ENCODE results near the gene KRTAP12-3. TPM values are rescaled to one million over a fixed set of nuclear protein-coding genes. Genes with fewer than 3 reads are reported as not detected.
A peak's percentile ranks its signal among the peaks of the same experiment; 100 is the strongest.
"Not testable (repeated sequence)": the region's sequence is repeated elsewhere in the genome, so short reads cannot be mapped to it uniquely, and the experiment has no call there.

Gene KRTAP12-3
- total RNA-seq, 1 experiment from 2014 or later: not detected

DNA sequence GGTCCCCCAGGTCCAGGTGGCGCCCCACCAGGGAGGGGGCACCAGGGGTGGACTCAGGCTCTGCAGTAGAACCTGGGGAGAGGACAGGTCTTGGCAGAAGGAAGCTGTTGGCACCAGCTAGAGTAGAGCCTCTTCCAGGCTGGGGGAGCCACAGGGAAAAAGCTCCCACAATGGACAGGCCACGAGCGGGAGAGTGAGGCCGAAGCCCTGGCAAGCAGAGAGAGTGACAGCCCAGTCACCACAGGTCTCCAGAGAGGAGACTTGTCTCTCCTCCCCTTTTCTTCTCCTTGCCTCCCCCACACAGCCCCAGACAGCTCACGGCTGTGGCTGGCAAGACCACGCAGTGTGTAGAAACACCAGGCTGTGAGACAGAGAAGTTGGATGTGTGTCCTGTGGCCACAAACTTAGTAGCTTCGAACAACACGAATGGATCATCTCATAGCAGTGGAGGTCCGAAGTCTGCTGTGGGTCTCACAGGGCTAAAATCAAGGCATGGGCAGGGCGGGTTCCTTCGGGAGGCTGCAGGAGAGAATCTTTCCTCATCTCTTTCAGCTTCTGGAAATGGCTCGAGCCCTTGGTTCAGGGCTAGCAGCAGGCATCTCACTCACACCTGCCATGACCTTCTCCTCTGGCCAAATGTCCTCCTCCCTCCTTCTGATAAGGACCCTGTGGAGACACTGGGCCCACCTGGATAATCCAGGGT is 6.6 kb upstream of the KRTAP12-3 start:
- no peak for DNase-seq (ENCODE audit: low read depth)

DNA sequence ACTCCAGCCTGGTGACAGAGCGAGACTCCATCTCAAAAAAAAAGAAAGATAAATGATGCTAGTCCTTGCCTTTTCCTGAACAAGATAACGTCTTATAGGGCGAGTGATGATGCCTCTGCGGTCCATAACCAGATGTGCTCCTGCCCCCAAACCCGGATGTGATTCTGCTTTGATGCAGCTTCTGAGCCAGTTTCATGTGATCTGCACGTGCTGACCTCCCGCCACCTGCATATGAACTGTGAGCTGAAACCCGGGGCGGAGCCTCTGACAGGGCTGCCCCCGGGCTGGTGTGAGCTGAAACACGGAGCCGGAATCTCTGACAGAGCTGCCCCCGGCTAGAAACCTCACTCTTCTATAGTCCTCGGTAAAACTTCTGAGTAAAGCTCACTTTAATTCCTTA is 4.6 kb upstream of the KRTAP12-3 start:
- DNase-seq (ENCODE audit: low read depth): peak; percentile 3

DNA sequence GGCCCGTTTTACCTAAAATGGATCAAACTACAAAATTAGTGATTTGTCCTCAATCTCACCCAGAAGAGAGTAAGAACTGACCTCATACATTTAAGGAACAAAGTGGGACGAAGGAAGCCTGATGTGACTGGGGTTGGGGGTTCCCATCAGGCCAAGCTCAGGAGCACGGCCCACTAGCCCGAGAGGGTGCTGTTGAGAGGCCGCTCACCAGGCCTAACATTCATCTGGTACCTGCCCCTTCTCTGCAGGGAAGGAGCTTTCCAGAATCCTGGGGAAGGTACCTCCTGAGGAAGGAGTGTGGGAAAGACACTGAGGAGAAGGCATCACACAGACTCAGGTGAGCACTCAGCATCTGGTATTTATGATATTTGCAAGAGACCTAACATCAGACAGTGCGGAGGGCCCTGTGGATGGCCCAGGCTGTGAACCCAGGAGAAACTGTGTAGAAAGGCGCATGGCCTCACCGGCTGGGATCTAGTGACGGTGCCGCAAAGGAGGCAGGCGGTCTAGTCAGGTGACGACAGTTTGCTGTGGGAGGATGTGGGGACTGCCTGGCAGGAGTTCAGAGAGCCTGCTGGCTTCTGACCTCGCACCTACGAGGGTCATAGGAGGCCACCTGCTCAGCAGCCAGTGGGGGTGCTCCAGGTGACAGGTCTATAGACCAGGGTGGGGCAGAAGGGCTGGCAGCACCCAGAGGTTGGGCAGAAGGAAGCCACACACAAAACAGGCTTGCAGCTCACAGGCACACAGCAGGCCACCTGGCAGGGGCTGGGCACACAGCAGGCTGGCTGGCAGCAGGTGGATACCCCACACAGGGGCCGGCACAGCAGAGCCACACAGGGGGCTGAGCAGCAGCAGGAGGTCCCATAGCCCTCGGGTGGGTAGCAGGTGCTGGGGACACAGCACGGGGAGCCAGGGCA is 3.8 kb upstream of the KRTAP12-3 start:
- no peak for DNase-seq (ENCODE audit: low read depth)

DNA sequence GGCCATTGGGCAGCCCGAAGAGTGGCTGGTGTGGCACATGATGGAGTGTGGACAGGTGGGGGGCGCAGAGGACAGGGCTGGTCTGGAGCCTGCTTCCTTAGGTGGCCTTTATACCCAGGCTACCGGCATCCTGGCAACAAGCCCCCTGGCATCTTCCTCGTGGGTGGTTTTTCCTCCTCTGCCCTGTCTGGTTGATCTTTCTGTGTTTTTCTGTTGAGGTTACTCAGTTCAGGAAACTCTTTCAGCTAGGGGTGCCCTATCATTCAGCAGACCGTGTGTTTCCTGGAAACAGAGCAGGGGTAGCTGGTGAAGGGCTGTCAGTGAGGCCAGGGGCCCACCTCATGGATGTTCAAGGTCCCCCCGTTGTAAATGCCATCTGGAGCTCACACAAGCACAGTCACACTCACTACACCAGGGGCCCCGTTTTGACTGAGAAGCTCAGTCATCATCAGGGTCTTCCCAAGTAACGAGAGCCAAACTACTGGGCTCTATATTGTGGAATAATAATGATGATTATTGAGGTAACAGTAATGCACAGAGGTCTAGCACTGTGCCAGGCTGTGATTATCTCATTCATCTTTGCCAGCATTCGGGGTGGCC is 3.1 kb upstream of the KRTAP12-3 start, which contains the start of gene KRTAP12-4:
Gene KRTAP12-4, minus strand, starts transcription at position 84 of the 600 bp plus-strand sequence. Its CDS starts 45 bp downstream, at position 39.
- no peak for DNase-seq (ENCODE audit: low read depth)

DNA sequence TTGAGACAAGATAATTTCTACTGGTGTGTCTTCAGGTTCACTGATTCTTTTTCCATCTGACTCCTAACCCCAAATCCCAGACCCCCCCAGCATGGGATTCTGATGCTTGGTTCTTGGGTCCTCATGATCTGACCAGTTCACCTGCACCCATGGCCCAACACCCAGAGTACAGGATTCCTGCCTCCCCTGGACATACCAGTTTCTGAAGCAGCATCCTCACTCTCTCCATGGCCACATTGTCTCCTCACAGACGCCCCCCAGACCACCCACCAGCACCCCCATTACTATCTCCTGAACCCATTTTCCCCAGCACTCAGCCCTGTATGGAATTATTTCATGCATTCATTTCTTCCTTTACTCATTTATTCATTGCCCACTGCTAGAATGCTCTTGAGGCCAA is 864 bp upstream of the KRTAP12-3 start:
- DNase-seq (ENCODE audit: low read depth): no peak

DNA sequence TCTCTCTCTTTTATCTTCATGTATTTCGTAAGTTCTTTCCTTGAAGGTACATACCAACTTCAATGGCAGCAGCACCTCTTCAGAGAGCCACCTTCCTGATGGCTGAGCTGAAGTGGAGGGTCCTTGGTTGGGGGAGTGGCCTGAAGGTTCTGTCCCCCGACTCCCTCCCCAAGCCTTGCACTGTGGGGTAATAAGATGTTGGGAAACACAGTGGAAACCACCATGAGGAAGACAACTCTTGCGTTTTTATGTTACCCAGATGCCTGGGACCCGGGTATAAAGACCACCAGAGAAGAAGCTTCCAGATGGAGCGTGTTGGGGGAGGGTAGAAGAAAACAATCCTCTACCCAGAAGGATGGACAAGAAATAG is 794 bp downstream of the KRTAP12-3 start:
- no peak for DNase-seq (ENCODE audit: low read depth)

DNA sequence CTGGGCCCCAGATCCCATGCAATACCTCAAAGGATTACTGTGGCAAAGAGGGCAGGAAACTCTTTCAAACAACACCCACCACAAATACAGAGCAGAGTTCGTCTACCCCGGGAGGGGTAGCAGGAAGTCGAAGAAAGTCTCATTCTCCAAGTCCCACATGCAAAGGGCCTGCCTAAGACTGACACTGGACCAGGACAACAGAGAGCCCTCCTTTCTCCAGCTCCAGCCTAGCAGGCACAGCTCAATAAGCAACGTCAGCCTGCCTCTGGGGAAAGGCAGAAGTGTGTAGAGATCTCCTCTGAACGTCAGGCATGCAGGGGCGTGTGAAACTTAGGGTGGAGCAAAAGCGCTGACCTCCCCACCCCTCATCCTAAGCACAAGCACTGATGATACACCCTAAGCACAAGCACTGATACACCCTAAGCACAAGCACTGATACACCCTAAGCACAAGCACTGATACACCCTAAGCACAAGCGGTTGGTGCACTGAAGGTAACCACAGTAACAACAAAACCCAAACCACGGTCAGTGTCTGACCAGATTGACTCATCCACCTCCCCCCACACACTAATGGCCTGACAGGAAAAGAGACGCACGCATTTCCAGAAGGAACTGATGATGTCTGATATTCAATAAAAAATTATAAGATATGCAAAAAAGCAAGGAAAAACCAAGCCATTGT is 1.3 kb downstream of the KRTAP12-3 start:
- DNase-seq (ENCODE audit: low read depth): peak; percentile 2

DNA sequence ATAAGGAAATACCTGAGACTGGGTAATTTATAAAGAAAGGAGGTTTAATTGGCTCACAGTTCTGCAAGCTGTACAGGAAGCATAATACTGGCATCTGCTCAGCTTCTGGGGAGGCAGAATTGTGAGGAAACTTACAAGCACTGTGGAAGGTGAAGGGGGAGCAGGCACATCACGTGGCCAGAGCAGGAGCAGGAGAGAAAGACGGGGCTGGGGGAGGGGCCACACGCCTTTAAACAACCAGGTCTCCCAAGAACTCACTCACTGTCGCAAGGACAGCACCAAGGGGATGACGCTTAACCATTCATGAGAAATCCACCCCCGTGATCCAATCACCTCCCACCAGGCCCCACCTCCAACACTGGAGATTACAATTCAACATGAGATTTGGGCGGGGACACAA is 3.8 kb downstream of the KRTAP12-3 start:
- DNase-seq (ENCODE audit: low read depth): not testable (repeated sequence)

DNA sequence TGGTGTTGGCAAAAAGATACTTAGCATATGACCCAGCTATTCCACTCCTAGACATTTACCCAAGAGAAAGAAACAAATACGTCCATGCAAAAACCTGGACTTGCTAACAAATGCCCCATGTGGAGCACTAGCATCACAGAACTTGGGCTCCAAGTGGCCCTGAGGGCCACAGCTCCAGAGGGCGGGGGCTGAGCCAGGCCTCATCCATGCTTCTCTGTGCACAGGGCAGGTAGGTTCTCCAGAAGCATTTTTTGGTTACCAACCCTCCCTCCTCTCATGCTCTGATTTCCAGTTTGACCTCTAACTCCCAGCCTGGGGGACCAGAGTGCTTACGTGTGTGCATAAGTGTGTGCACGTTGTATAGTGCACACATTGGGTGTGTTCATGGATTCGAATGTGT is 7.0 kb downstream of the KRTAP12-3 start:
- DNase-seq (ENCODE audit: low read depth): no peak

DNA sequence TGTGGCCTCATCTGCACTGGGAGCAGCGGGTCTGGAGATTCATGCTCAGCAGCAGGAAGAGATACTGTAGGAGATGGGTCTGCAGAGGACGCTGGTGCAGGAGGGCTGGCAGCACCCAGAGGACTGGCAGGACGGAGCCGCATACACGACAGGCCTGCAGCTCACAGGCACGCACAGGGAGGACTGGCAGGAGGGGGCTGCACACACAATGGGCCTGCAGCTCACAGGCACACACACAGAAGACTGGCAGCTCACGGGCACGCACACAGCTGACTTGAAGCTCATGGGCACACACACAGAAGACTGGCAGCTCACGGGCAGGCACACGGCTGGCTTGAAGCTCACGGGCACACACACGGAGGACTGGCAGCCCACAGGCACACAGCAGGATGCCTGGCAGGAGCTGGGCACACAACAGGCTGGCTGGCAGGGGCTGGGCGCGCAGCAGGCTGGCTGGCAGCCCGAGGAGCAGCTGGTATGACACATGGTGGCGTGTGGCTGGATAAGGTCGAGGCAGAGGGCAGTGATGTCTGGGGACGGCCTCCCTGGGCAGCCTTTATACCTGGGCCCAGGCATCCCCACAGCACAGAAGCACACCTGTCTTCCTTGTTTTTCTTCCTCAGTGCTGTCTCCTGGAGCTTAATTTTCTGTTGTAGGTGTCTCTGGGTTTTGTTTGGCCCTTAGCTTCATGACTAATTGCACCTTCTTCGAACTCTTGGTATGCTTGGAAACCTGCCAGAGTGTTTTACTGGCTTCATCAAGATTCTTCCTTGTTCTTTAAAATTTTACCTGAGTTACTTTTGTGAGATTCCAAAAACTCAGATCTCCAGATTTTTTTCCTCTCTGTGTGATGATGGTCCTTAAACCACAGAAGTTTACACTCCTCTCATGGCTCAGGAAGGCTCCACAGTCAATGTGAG is 8.9 kb downstream of the KRTAP12-3 start, which contains the start of gene KRTAP12-2:
Gene KRTAP12-2, minus strand, starts transcription at position 527 of the 920 bp plus-strand sequence. Its CDS starts 41 bp downstream, at position 486.
- no peak for DNase-seq (ENCODE audit: low read depth)

DNA sequence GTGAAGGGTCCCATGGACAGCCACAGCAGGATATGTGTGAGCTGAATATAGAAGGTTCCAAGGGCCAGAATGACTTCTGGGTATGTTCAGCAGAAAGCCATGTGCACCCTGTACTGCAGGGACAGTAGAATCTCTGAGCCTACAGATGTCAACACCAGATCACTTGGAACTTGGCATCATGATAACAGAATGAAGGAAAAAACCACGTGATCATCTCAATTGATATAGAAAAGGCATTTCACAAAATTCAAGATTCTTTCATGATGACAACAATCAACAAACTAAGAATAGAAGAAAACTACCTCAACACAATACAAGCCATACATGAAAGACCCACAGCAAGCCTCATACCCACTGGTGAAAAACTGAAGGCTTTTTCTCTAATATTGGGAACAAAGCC is 9.9 kb downstream of the KRTAP12-3 start:
- no peak for DNase-seq (ENCODE audit: low read depth)

DNA sequence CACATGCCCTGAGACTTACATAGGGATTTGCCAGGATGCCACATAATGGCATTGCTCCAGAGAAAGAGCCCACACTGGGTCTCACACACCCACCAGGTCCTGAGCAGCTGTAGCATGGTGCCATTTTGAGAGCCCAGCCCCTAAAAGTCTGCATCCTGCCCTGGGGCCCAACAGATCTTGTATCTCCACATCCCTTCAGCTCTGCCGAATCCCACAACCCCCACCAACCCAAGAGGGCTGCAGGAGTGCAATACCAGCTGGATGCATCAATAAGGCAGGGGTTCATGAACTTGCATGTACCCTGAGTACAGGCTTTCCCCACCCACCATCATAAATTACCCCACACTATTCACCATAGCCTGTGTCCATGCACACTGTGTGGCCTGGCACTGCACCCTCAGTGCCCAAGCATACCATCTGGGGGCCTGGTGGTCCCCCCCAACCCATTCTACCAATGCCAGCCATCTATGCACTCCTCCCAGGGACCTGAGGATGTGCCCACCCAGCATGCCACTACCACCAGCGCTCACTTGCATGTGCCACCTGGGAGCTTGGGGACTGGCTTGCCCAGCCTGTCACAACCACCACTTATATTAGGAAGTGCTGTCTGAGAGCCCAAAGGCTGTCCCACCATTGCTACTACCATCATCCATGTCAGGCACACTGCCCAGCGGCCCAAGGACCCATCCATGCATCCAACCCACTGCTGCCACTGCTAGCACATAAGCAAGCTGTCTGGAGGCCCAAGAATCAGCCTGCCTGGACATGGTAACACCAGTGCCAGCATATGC is 13.1 kb downstream of the KRTAP12-3 start:
- no peak for DNase-seq (ENCODE audit: low read depth)

DNA sequence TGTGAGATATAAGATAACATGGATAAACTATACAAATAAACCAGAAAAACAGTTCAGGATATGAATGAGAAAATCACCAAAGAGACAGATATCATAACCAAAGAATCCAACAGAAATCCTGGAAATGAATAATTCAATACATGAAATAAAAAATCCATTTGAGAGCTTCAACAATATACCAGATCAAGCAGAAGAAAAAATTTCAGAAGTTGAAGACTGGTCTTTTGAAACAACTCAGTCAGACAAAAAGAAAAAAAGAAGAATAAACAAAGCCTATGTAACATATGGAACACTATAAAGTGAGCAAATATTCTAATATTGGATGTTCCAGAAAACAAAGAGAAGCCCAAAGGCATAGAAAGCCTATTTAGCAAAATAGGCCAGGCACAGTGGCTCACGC is 14.2 kb downstream of the KRTAP12-3 start:
- DNase-seq (ENCODE audit: low read depth): no peak

DNA sequence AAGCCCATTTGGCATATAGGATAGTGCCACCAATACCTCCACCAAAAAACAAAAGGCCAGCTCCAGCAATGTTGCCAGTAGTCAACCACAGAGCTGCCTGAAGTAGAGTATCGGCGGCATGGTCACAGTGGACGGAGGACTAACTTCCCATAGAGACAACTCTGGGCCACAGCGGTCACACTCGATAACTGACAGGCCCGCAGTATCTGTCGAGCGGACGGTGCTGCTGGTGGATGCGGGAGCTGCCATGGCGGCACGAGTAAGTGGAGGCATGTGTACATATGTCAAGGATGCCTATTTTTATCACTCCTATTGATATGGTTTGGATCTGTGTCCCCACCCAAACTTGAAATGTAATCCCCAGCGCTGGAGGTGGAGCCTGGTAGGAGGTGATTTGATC is 20.1 kb downstream of the KRTAP12-3 start:
- DNase-seq (ENCODE audit: low read depth): no peak

DNA sequence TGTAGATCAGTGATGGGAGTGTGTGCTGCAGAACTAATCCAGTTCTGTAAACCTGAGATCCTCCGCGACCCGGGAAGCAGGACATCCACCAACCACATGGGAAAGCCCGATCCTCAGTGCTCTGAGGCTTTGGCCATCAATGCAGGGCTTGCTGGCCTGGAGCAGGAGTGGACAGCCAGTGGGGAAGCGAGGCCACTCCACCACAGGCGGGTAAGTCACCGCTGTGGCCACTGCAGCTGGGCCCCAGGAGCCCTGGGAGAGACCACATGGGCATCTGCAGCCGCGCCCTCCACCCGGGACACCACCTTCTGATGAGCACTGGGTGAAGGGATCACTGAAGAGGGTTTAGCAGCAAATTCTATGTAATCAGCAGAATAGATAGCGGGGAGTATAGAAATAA is 23.4 kb downstream of the KRTAP12-3 start:
- DNase-seq (ENCODE audit: low read depth): no peak

DNA sequence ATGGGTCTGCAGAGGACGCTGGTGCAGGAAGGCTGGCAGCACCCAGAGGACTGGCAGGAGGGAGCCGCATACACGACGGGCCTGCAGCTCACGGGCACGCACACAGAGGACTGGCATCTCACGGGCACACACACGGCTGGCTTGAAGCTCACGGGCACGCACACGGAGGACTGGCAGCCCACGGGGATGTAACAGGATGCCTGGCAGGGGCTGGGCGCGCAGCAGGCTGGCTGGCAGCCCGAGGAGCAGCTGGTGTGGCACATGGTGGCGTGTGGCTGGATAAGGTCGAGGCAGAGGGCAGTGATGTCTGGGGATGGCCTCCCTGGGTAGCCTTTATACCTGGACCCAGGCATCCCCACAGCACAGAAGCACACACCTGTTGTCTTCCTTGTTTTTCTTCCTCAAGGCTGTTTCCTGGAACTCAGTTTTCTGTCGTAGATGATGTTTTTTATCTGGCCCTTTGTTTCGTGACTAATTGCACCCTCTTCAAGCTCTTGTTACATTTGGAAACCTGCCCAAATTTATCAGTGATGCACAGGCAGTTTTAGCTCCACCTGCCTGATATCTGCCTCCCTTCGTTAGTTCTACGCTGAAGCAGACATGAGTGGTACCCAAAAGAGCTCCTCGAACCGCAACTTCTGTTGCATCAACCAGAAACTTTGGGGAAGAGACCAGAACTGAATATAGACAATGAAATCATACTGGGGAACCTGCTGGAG is 24.3 kb downstream of the KRTAP12-3 start, which contains the start of gene KRTAP12-1:
Gene KRTAP12-1, minus strand, starts transcription at position 303 of the 719 bp plus-strand sequence. Its CDS starts 40 bp downstream, at position 263.
- no peak for DNase-seq (ENCODE audit: low read depth)

DNA sequence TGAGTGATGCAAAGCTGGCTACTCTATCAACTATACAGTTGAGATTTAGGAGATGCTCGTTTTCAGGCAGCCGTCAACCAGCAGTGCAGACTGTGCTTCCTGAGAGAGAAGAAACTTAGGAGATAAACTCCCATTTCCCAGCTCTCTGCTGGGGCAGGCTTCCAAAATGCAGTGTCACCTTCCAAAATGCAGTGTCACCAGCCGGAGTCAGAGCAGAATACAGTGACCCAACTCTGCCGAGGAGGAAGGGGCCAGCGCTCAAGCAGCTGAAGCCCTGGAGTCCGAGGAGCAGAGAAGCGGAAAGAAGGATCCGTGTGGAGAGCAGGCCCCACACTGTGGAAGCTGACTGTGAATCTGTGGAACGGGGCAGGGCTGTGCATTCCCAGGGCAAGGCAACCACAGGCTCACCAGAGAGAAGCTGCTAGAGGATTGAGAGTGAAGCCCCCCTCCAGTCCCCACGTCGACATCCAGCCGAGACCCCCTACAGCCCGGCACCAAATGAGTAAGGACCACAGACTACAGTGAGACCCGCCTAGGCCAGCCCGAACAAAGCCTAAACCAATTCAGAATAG is 24.9 kb downstream of the KRTAP12-3 start:
- DNase-seq (ENCODE audit: low read depth): no peak

DNA sequence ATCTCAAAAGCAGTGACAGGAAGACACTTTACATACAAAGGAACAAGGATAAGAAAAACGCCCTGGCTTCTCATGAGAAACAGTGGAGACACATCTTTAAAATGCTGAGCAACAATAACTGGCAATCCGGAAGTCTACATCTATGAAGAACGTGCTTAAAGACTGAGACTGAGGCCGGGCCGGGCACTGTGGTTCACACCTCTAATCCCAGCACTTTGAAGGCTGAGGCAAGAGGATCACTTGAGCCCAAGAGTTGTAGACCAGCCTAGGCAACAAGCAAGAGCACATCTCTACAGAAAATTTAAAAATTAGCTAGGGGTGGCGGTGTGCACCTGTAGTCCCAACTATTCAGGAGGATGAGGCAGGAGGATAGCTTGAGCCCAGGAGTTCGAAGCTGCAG is 26.3 kb downstream of the KRTAP12-3 start:
- no peak for DNase-seq (ENCODE audit: low read depth)

DNA sequence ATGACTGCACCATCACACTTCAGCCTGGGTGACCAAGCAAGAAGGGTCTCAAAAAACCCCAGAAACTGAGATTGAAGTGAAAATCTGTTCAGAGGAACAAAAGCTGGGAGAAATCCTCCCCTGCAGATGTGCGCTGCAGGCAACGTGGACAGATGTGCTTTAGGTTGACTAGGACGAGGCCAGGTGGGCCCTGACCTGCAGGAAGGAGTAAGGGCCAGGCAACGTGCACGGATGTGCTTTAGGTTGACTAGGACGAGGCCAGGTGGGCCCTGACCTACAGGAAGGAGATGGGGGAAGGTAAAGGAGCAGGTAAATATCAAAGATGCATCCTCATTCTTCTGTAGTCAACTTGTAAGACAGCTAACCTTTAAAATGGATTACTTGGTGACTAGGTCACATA is 26.8 kb downstream of the KRTAP12-3 start:
- DNase-seq (ENCODE audit: low read depth): no peak
